Activated naive CD8-positive, alpha-beta T cell treated with anti-CD3 and anti-CD28 coated beads, Interleukin-2, amount 50 U/mL, for 16 hours (primary cell): ENCODE data around the gene RAI14.
"Not testable (repeated sequence)": the region's sequence is repeated elsewhere in the genome, so short reads cannot be mapped to it uniquely, and the experiment has no call there.

ENCODE experiments used
- DNase-seq: peaks from one replicate; pipeline ENCODE4 v3.0.0-alpha.2; 2020; ENCODE audit warnings: low read depth, low spot score

RAI14 gene

GRCh38 chr5:34770486-34770885 lies 114.4 kb downstream of the RAI14 start:
- no peak for DNase-seq

- DNase-seq, result no peak
Measured at GRCh38 chr5:34771076-34771475, 114.9 kb downstream of the RAI14 start.

GRCh38 chr5:34772267-34773098 lies 116.4 kb downstream of the RAI14 start:
- no peak for DNase-seq

- no peak for DNase-seq
Measured at GRCh38 chr5:34774139-34774538, 118.0 kb downstream of the RAI14 start.

DNA sequence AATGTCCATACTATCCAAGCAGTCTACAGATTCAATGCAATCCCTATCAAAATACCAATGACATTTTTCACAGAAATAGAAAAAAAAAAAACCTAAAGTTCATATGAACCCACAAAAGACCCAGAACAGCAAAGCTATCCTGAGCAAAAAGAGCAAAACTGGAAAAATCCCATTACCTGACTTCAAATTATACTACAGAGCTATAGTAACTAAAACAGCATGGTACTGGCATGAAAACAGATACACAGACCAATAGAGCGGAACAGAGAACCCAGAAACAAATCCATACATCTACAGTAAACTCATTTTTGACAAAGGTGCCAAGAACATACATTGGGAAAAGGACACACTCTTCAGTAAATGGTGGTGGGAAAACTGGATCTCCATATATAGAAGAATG lies 118.5 kb downstream of the RAI14 start:
- not testable (repeated sequence) for DNase-seq

DNA sequence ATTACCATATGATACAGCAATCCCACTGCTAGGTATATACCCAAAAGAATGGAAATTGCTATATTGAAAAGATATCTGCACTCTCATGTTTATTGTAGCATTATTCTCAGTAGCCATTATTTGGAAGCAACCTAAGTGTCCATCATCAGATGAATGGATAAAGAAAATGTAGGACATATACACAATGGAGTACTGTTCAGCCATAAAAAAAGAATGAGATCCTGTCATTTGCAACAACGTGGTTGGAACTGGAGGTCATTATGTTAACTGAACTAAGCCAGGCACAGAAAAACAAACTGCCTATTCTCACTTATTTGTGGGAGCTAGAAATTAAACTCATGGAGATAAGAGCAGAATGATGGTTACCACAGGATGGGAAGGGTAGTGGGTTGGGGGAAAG lies 119.8 kb downstream of the RAI14 start:
- DNase-seq, result no peak

- no peak for DNase-seq
Measured at GRCh38 chr5:34778091-34778850, 122.1 kb downstream of the RAI14 start.

DNA sequence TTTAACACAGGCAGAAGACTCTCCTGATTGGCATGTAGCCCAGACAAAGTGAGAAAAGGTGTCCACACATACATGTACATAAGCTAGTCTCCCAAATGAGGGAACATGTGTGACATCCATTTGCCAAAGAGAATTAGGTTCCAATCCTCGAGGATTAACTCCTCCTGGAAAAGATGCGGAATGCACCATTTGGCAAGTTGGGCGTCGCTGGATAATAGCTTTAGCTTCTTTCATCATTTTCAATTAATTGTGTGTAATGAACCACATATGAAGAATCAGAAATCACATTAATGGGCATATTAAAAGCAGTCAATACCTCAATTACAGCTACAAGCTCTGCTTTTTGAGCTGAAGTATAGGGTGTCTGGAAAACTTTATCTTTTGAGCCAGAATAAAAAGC lies 127.8 kb downstream of the RAI14 start:
- DNase-seq, result not testable (repeated sequence)

- no peak for DNase-seq
Measured at GRCh38 chr5:34787035-34787434, 130.9 kb downstream of the RAI14 start.

- DNase-seq, result no peak
Measured at GRCh38 chr5:34789021-34789531, 132.9 kb downstream of the RAI14 start.

DNA sequence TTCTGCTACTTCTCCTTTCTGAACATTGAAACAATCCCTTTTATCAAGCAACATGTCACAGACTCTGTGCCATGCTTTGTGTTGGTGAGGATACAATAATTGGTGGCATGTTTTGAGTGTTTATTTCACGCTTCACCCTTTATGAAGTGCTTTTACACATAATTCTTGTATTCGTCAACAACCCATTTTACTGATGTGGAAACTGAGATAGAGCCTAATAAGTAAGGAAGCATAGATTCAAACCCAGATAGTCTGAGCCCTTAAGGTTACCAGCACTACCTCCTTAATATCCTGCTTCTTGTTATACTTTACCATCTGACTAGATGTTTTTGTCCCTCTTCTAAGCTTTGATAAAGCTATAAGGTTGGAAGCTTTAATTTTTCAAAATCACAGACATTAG lies 133.5 kb downstream of the RAI14 start:
- DNase-seq, result no peak

GRCh38 chr5:34790069-34790468 lies 133.9 kb downstream of the RAI14 start:
- no peak for DNase-seq

DNA sequence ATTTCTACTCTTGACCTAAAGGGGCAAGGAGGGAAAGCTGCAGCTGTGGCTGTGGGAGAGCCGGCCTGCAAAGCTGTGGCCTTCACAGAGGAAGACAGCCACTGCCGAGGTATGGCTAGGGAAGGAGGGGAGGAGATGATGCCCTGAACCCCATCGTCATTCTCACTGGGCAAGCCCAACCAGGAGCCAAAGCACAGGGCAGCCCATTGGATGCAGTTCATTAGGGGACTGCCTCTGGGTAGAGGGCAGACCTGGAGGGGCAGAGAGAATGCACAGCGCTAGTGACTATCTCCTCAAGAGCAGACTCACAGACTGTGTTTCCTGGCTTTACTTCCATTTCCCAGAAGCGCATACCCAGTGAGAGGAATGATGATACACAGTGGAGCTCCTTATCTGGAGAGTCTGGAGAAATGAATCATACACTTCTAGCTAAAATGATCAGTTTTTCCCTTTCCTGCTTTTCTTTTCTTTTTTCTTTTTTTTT lies 135.7 kb downstream of the RAI14 start:
- no peak for DNase-seq

GRCh38 chr5:34802834-34803563 lies 146.9 kb downstream of the RAI14 start:
- DNase-seq, result no peak

- no peak for DNase-seq
Measured at GRCh38 chr5:34803974-34804732, 148.0 kb downstream of the RAI14 start.

DNA sequence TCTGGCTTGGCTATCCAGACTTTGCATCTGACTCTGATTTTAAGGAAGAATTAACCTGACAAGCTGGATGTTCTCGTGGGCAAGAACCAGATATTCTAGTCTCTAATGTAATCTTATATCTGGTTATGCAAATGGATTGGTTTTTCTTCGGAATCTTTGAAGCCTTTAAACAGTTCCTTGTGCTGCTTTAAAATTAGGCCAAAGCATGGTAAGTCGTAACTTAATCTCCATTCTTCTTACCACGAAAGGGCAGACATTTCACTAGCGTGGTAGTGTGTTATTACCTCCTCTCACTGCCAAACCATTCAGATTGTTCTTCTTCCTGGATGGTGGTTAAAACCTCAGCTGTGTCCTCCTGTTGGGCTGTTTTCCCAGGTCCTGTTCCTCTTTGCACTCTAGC lies 148.8 kb downstream of the RAI14 start:
- no peak for DNase-seq

DNA sequence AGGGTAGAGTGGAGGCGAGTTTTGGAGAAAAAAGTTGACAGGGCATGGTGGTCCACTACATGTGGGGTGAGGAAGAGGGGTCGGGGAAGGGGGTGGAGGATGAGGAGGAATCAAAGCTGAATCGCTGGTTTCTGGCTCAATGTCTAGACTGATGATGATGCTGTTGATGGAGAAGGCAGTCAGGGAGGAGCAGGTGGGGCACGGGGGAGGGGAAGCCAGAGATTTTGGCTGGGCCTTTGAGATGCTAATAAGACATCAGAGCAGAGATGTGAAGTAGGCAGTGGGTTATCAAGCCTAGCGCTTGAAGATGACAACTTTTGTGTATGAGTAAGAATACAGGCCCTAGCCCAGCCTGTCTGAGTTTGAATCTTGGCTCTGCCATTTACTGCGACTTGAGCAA lies 150.4 kb downstream of the RAI14 start:
- DNase-seq, result no peak

DNA sequence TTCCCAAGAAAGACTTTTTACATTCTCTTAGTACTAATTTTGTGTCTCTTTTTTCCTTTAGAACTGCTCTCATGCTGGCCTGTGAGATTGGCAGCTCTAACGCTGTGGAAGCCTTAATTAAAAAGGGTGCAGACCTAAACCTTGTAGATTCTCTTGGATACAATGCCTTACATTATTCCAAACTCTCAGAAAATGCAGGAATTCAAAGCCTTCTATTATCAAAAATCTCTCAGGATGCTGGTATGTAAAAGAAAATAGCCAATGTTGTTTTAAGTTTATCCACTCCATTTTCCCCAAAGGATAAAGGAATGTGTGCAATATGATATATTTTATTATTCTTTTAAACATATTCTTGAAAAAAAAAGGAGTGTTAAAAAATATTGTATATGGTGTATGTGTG lies 155.6 kb downstream of the RAI14 start:
- no peak for DNase-seq

DNA sequence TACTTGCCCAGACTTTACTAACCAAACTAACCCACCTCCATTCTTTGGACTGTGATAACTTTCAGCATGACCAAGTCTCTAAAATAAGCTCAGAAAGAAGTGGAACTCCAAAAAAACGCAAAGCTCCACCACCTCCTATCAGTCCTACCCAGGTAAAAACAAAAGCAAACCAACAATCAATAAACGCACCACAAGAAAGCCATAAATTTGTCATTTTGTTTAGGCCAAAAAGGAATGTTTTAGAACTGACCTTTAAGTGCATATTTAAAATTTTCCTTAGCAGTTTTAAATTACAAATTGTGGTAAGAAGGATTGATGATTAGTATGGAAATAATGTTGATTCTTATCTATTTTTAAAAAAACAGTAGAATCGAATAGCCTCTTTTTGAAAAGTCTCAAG lies 157.4 kb downstream of the RAI14 start:
- DNase-seq, result no peak

GRCh38 chr5:34817558-34818351 lies 161.6 kb downstream of the RAI14 start:
- DNase-seq, result no peak
